ENCODE data around the gene ARHGAP24. TPM values are rescaled to one million over a fixed set of nuclear protein-coding genes. Genes with fewer than 3 reads are reported as not detected.

ARHGAP24 gene
- total and polyA plus RNA-seq, 5 donors from 2014 or later, result 0.14 to 0.53 (median 0.35) TPM; not detected in 2

DNA sequence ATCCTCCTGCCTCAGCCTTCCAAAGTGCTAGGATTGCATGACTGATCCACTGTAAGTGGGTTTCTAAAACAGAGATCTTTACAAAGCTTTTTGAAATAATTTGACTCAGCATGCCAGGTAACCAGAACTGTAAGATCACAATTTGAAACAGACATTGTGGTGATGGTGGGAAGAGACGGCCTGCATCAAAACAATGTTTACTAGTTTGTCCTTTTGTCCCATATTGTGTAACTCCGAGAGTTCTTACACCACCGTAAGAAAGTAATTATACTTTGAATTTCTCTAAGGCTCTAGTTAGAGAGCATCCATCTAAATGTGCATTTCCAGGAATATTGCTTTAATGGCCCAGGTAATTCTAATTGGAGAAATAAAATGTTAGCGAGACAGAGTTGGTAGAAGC is 594 bp upstream of the ARHGAP24 start:
- Histone ChIP-seq H3K9me3 (ENCODE audit: control insufficient read depth in 2 of 2, low read length in 2 of 2) (no peaks in the 10 kb centered on the region), H3K4me3 (ENCODE audit: low read depth, low read length) (no peak overlapping the region), H3K4me1 (ENCODE audit: control insufficient read depth, insufficient read depth, low read length, poor library complexity, severe bottlenecking) (no peaks in the 10 kb centered on the region), H3K27ac (ENCODE audit: insufficient read depth, low read length, poor library complexity, severe bottlenecking) (no peak overlapping the region), H3K36me3 (ENCODE audit: control insufficient read depth, insufficient read depth, low read length) (no peaks in the 10 kb centered on the region), H3K27me3 (ENCODE audit: control insufficient read depth, insufficient read depth, low read length) (no peaks in the 10 kb centered on the region)
- H3K27me3 Mint-ChIP-seq, result peaks cover 4% of the 10 kb centered on the region
- ATAC-seq (ENCODE audit: low read depth in 2 of 2), result no peak
- H3K4me3 Mint-ChIP-seq, result no peak overlapping the region
- H3K36me3 Mint-ChIP-seq, result no peaks in the 10 kb centered on the region
- H3K27ac Mint-ChIP-seq, result no peak overlapping the region
- DNase-seq, result no peak
- no peaks in the 10 kb centered on the region for H3K4me1 Mint-ChIP-seq
- H3K9me3 Mint-ChIP-seq, result peaks cover 0 to 4% (median 0%) of the 10 kb centered on the region in 7 donors

DNA sequence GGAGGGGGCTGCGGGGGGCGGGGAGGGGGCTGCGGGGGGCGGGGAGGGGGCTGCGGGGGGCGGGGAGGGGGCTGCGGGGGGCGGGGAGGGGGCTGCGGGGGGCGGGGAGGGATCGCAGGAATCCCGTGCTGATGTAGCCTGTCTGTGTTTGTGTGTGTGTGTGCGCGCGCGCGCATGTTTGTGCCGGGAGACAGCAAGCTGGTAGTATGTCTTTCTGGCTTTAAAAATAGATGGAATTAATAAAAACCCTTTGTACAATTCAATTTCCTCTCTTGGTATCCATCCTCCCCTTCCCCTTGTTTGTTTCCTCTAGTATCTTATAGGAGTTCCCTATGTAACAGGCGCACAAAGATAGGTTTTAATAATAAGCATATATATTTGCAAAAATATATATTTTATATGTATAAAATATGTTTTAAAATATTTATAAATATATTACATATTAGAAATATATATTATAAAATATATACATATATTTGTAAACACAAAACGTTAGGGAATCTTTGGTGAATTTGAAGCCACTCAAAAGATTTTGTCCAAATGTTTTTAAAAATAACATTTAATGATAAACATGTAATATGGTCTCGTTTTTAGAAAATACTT is 782 bp downstream of the ARHGAP24 start:
- Histone ChIP-seq H3K9me3 (ENCODE audit: control insufficient read depth in 2 of 2, low read length in 2 of 2) (no peaks in the 10 kb centered on the region), H3K27me3 (ENCODE audit: control insufficient read depth, insufficient read depth, low read length) (no peaks in the 10 kb centered on the region), H3K36me3 (ENCODE audit: control insufficient read depth, insufficient read depth, low read length) (no peaks in the 10 kb centered on the region), H3K4me3 (ENCODE audit: low read depth, low read length) (no peak overlapping the region), H3K4me1 (ENCODE audit: control insufficient read depth, insufficient read depth, low read length, poor library complexity, severe bottlenecking) (no peaks in the 10 kb centered on the region), H3K27ac (ENCODE audit: insufficient read depth, low read length, poor library complexity, severe bottlenecking) (no peak overlapping the region)
- no peak for ATAC-seq (ENCODE audit: low read depth in 2 of 2)
- H3K4me3 Mint-ChIP-seq, result no peak overlapping the region
- no peak overlapping the region for H3K27ac Mint-ChIP-seq
- H3K27me3 Mint-ChIP-seq, result peaks cover 4% of the 10 kb centered on the region
- no peak for DNase-seq
- H3K4me1 Mint-ChIP-seq, result no peaks in the 10 kb centered on the region
- H3K9me3 Mint-ChIP-seq, result peaks cover 0 to 2% (median 0%) of the 10 kb centered on the region in 7 donors
- no peaks in the 10 kb centered on the region for H3K36me3 Mint-ChIP-seq

DNA sequence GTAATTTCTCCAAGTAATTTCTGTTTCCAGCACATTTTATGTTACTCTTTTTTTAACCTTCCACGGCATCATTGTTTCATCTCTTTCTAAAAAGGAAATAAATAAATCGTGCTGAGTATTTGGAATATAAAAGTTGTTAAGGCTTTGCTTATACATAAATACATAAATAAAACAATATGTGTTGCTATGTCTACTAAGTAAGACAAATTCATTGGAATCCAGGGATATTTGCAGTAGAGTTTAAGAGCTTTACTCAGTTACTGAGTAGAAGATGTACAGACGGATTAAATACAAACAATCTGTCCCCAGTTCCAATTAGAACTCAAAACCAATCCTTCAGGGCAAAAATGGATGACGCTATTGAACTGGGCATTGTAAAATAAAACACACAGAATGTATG is 1.4 kb downstream of the ARHGAP24 start:
- Mint-ChIP-seq H3K9me3 (peaks cover 0 to 2% (median 0%) of the 10 kb centered on the region in 7 donors), H3K36me3 (no peaks in the 10 kb centered on the region), H3K27ac (no peak overlapping the region), H3K27me3 (peaks cover 4% of the 10 kb centered on the region), H3K4me1 (no peaks in the 10 kb centered on the region), H3K4me3 (no peak overlapping the region)
- H3K36me3 ChIP-seq (ENCODE audit: control insufficient read depth, insufficient read depth, low read length), result no peaks in the 10 kb centered on the region
- no peak overlapping the region for H3K4me3 ChIP-seq (ENCODE audit: low read depth, low read length)
- H3K27ac ChIP-seq (ENCODE audit: insufficient read depth, low read length, poor library complexity, severe bottlenecking), result no peak overlapping the region
- H3K27me3 ChIP-seq (ENCODE audit: control insufficient read depth, insufficient read depth, low read length), result no peaks in the 10 kb centered on the region
- DNase-seq, result no peak
- no peaks in the 10 kb centered on the region for H3K4me1 ChIP-seq (ENCODE audit: control insufficient read depth, insufficient read depth, low read length, poor library complexity, severe bottlenecking)
- ATAC-seq (ENCODE audit: low read depth in 2 of 2), result no peak
- H3K9me3 ChIP-seq (ENCODE audit: control insufficient read depth in 2 of 2, low read length in 2 of 2), result no peaks in the 10 kb centered on the region

DNA sequence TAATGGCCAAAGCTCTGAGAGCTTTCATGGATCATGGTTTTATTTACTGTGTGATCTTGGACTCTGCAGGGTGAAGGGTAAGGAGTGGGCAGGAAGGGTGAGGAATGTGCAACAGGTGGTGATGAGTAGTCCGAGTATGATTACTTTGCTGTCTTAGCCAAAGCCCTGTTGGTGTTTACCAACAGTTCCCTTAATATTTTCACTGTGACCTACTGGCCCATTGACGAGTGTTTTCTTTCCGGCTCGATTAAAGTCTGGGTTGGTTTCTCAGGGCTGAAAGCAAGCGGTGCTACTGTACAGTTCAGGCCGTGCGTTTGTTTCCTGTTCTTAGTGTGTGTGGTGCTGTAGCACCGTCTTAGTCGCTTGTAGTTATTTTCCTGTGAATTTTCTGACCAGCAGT is 2.6 kb downstream of the ARHGAP24 start:
- no peaks in the 10 kb centered on the region for H3K36me3 Mint-ChIP-seq
- Histone ChIP-seq H3K9me3 (ENCODE audit: control insufficient read depth in 2 of 2, low read length in 2 of 2) (no peaks in the 10 kb centered on the region), H3K4me1 (ENCODE audit: control insufficient read depth, insufficient read depth, low read length, poor library complexity, severe bottlenecking) (no peaks in the 10 kb centered on the region), H3K27me3 (ENCODE audit: control insufficient read depth, insufficient read depth, low read length) (no peaks in the 10 kb centered on the region), H3K4me3 (ENCODE audit: low read depth, low read length) (no peak overlapping the region), H3K36me3 (ENCODE audit: control insufficient read depth, insufficient read depth, low read length) (no peaks in the 10 kb centered on the region), H3K27ac (ENCODE audit: insufficient read depth, low read length, poor library complexity, severe bottlenecking) (no peak overlapping the region)
- H3K27me3 Mint-ChIP-seq, result peaks cover 4% of the 10 kb centered on the region
- H3K4me1 Mint-ChIP-seq, result no peaks in the 10 kb centered on the region
- no peak for ATAC-seq (ENCODE audit: low read depth in 2 of 2)
- H3K9me3 Mint-ChIP-seq, result peaks cover 0 to 5% (median 0%) of the 10 kb centered on the region in 7 donors
- no peak overlapping the region for H3K4me3 Mint-ChIP-seq
- DNase-seq, result no peak
- H3K27ac Mint-ChIP-seq, result no peak overlapping the region

DNA sequence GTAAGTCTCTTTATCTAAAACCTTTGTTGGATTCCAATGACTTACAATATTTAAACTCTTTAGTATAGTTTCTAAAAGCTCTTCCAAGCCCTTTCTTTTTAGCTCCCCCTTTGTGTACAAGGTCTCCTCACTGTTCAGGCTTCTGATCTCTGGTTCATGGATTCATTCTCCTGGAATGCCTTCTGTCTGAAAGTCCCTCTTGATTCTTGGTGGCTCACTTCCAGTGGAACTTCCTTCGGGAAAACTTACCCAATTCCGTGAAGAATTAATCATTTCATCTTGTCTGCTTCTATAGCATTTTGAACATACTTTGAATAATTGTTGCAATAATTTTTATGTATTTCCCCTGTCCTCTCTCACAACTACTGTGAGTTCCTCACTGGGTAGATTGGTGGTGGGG is 3.6 kb downstream of the ARHGAP24 start:
- Histone ChIP-seq H3K9me3 (ENCODE audit: control insufficient read depth in 2 of 2, low read length in 2 of 2) (no peaks in the 10 kb centered on the region), H3K27ac (ENCODE audit: insufficient read depth, low read length, poor library complexity, severe bottlenecking) (no peak overlapping the region), H3K4me3 (ENCODE audit: low read depth, low read length) (no peak overlapping the region), H3K36me3 (ENCODE audit: control insufficient read depth, insufficient read depth, low read length) (no peaks in the 10 kb centered on the region), H3K4me1 (ENCODE audit: control insufficient read depth, insufficient read depth, low read length, poor library complexity, severe bottlenecking) (no peaks in the 10 kb centered on the region), H3K27me3 (ENCODE audit: control insufficient read depth, insufficient read depth, low read length) (no peaks in the 10 kb centered on the region)
- H3K4me1 Mint-ChIP-seq, result no peaks in the 10 kb centered on the region
- H3K27ac Mint-ChIP-seq, result no peak overlapping the region
- no peak overlapping the region for H3K4me3 Mint-ChIP-seq
- ATAC-seq (ENCODE audit: low read depth in 2 of 2), result no peak
- DNase-seq, result no peak
- peaks cover 0 to 5% (median 0%) of the 10 kb centered on the region in 7 donors for H3K9me3 Mint-ChIP-seq
- peaks cover 4% of the 10 kb centered on the region for H3K27me3 Mint-ChIP-seq
- no peaks in the 10 kb centered on the region for H3K36me3 Mint-ChIP-seq

DNA sequence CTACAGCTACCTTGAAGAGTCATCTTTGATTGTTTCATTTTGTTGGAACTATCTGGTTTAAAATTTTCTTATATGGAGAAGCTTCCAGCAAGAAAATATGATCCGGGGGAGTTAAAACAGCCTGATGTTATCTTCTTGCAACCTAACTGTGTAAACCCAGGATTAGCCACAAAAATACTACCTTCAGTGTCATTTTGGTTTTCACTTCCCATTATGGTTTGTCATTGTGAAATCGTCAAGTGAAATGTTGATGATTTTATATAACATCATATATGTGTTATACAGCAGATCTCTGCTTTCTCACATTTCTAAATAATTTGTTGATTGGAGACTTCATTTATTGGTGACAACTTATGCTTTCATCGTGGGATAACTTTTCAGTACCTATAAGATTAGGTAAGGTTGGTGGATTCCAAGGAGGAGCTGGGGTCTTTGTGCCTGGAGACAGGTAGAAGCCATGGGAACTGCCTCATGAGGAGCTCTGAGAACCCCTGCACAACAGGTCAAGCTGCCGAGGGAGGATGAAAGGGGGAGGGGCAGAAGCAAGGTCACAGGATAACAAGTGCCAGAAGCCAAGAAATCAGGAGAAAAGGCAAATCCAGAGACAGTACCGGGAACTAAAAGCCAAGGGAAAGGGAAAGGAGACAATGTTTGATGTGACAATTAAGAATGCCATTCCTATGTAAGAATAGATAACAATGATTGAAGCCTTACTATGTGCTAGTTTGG is 7.2 kb downstream of the ARHGAP24 start:
- Mint-ChIP-seq H3K9me3 (peaks cover 0 to 5% (median 0%) of the 10 kb centered on the region in 7 donors), H3K27me3 (no peaks in the 10 kb centered on the region), H3K27ac (no peak overlapping the region), H3K4me1 (no peaks in the 10 kb centered on the region), H3K4me3 (no peak overlapping the region), H3K36me3 (no peaks in the 10 kb centered on the region)
- Histone ChIP-seq H3K4me1 (ENCODE audit: control insufficient read depth, insufficient read depth, low read length, poor library complexity, severe bottlenecking) (no peaks in the 10 kb centered on the region), H3K9me3 (ENCODE audit: control insufficient read depth in 2 of 2, low read length in 2 of 2) (no peaks in the 10 kb centered on the region), H3K36me3 (ENCODE audit: control insufficient read depth, insufficient read depth, low read length) (no peaks in the 10 kb centered on the region), H3K27ac (ENCODE audit: insufficient read depth, low read length, poor library complexity, severe bottlenecking) (no peak overlapping the region), H3K27me3 (ENCODE audit: control insufficient read depth, insufficient read depth, low read length) (no peaks in the 10 kb centered on the region), H3K4me3 (ENCODE audit: low read depth, low read length) (no peak overlapping the region)
- ATAC-seq (ENCODE audit: low read depth in 2 of 2) (no peak), DNase-seq (no peak)

DNA sequence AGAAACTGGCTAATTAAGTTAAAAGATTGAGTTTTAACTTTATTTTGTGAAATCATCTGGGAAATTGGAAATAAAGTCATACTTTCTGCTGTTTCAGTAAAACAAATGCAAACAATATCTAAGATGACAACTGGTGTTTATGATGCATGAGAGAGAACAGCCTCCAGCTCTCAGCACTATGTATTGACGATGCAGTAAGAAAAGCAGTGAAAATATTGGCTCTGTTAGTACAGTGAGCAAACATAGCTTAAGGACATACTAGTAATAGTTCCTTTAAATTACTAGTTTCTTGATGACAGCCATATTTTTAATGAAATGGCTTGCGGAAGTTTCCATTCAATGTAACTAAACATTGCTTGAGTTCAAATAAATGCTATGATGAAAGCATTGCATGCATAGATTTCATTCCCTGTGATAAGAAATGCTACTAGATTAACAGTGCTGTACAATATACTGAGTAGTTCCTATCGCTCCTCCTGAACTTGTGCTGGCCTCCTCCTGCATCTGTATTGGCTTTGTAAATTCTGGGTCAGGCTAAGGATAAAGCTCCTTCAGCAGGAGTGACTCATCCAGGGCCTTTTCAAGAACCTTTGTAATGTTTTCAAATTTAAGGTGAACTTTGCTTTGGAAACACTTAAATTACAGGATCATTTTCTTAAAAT is 11.6 kb downstream of the ARHGAP24 start:
- no peak overlapping the region for H3K4me3 Mint-ChIP-seq
- Histone ChIP-seq H3K9me3 (ENCODE audit: control insufficient read depth in 2 of 2, low read length in 2 of 2) (no peaks in the 10 kb centered on the region), H3K27ac (ENCODE audit: insufficient read depth, low read length, poor library complexity, severe bottlenecking) (no peak overlapping the region), H3K27me3 (ENCODE audit: control insufficient read depth, insufficient read depth, low read length) (no peaks in the 10 kb centered on the region), H3K4me3 (ENCODE audit: low read depth, low read length) (no peak overlapping the region), H3K36me3 (ENCODE audit: control insufficient read depth, insufficient read depth, low read length) (no peaks in the 10 kb centered on the region), H3K4me1 (ENCODE audit: control insufficient read depth, insufficient read depth, low read length, poor library complexity, severe bottlenecking) (no peaks in the 10 kb centered on the region)
- H3K27me3 Mint-ChIP-seq, result no peaks in the 10 kb centered on the region
- H3K36me3 Mint-ChIP-seq, result no peaks in the 10 kb centered on the region
- DNase-seq, result no peak
- H3K4me1 Mint-ChIP-seq, result no peaks in the 10 kb centered on the region
- H3K9me3 Mint-ChIP-seq, result peaks cover 0 to 4% (median 0%) of the 10 kb centered on the region in 7 donors
- H3K27ac Mint-ChIP-seq, result no peak overlapping the region
- ATAC-seq (ENCODE audit: low read depth in 2 of 2), result no peak

Data from CD4-positive, CD25-positive, alpha-beta regulatory T cell (primary cell).